K562 (cell line): ENCODE data around the gene LRRC3. TPM values are rescaled to one million over a fixed set of nuclear protein-coding genes. Genes with fewer than 3 reads are reported as not detected.

Source experiments
- ATAC-seq: fragments of 200-7000 bp; cut with Tn5 transposase; 3 replicates; pipeline ENCODE4 v1.9.1; 2020; ENCODE audit warnings: moderate library complexity
- BruUV-seq: library from RNA; stranded (reverse); fragments of 400-500 nt; replicated peaks from 2 replicates; lab custom pipeline; 2021; lab: Mats Ljungman, UMichigan
- CTCF ChIA-PET: fragments of 300-600 bp; formaldehyde crosslinking; extraction: SDS; loops from one replicate; lab custom pipeline; 2021; ENCODE audit warnings: low intra/inter-chr PET ratio; lab: Yijun Ruan, JAX
- POLR2A ChIA-PET: fragments of 300-600, 350-650 bp; sonication (Branson Sonifier 250); formaldehyde crosslinking; extraction: SDS; loops from one replicate; lab custom pipeline; 2021; ENCODE audit warnings: antibody characterized with exemption, inconsistent platforms; lab: Yijun Ruan, JAX
- DNase-seq, 4 experiments: peaks; one replicate each; pipeline versions ENCODE4 v3.0.0 to v3.0.0-alpha.2; 2011 to 2018; ENCODE audit warnings: low spot score in 3 of 4, mixed read lengths in 3 of 4; ENCODE audit errors: extremely low read depth in 1 of 4
- FAIRE-seq: peaks from 2 replicates; lab custom pipeline; 2011; peaks lifted over from hg19 to GRCh38; lab: Jason Lieb, UNC
- H2AFZ ChIP-seq: 2 replicates; pipeline ENCODE4 v1.6.0; 2011; ENCODE audit warnings: low read depth, low read length, control low read depth, inconsistent platforms
- H3K27ac ChIP-seq: fragments of 200-600 bp; 3 replicates; pipeline ENCODE4 v1.8.0; 2011; ENCODE audit warnings: low read depth, mild to moderate bottlenecking, control low read depth, inconsistent platforms, low read length, moderate library complexity, mixed read lengths; ENCODE audit errors: extremely low read depth
- H3K27me3 ChIP-seq, 2 experiments: fragments of 300-600 bp in 1 of 2; 2 replicates in 1 of 2; 3 replicates in 1 of 2; pipeline versions ENCODE4 v1.6.0 to v1.8.0; 2011; ENCODE audit warnings: inconsistent platforms in 2 of 2, low read length in 2 of 2, mild to moderate bottlenecking in 1 of 2, mixed read lengths in 1 of 2, moderate library complexity in 1 of 2; ENCODE audit not compliant: control insufficient read depth in 2 of 2, insufficient read depth in 2 of 2
- H3K36me3 ChIP-seq: fragments of 300-600 bp; 3 replicates; pipeline ENCODE4 v1.8.0; 2011; ENCODE audit warnings: mild to moderate bottlenecking, low read length, inconsistent platforms; ENCODE audit not compliant: control insufficient read depth, insufficient read depth
- H3K4me1 ChIP-seq, 2 experiments: fragments of 200-600 bp in 1 of 2; replicated peaks in 1 of 2; 2 replicates in 1 of 2; 3 replicates in 1 of 2; pipeline versions ENCODE4 v1.5.1 to v1.8.0; 2011; ENCODE audit warnings: inconsistent platforms in 2 of 2, low read length in 2 of 2, mild to moderate bottlenecking in 1 of 2, mixed read lengths in 1 of 2, moderate library complexity in 1 of 2; ENCODE audit not compliant: control insufficient read depth in 2 of 2, insufficient read depth in 2 of 2
- H3K4me2 ChIP-seq: 2 replicates; pipeline ENCODE4 v1.6.1; 2011; ENCODE audit warnings: low read length, control low read depth, inconsistent platforms, mixed read lengths; ENCODE audit not compliant: insufficient read depth
- H3K4me3 ChIP-seq: fragments of 200-600 bp; sonication (generic), shearing (Covaris generic); 2 replicates; pipeline ENCODE4 v1.5.1; 2016; ENCODE audit warnings: control low read depth, inconsistent platforms
- H3K79me2 ChIP-seq: fragments of 200-600 bp; 3 replicates; pipeline ENCODE4 v1.8.0; 2011; ENCODE audit warnings: low read length, inconsistent platforms; ENCODE audit not compliant: control insufficient read depth, insufficient read depth
- H3K9ac ChIP-seq, 2 experiments: 2 replicates each; pipeline versions ENCODE4 v1.6.0 to v1.6.1; 2011; ENCODE audit warnings: low read depth in 2 of 2, low read length in 2 of 2, control low read depth in 1 of 2, inconsistent platforms in 1 of 2, mild to moderate bottlenecking in 1 of 2, mixed read lengths in 1 of 2; ENCODE audit not compliant: insufficient read depth in 1 of 2
- H3K9me1 ChIP-seq: one replicate; pipeline ENCODE4 v1.6.0; 2011; ENCODE audit warnings: inconsistent platforms, mild to moderate bottlenecking, low read length, moderate library complexity; ENCODE audit not compliant: control insufficient read depth, insufficient read depth
- H3K9me3 ChIP-seq: replicated peaks from 2 replicates; pipeline ENCODE4 v1.5.1; 2011; ENCODE audit warnings: low read depth, low read length, inconsistent platforms; ENCODE audit not compliant: control insufficient read depth, insufficient read depth
- H4K20me1 ChIP-seq: replicated peaks from 2 replicates; pipeline ENCODE4 v1.6.1; 2011; ENCODE audit warnings: low read length, inconsistent platforms, mixed read lengths; ENCODE audit not compliant: control insufficient read depth, insufficient read depth
- FOXK1 ChIP-seq: sonication (generic); formaldehyde crosslinking; IDR thresholded peaks from 2 replicates; pipeline ENCODE4 v1.8.0; 2022; ENCODE audit warnings: missing genetic modification reagents, mild to moderate bottlenecking, borderline replicate concordance
- KDM5B ChIP-seq: fragments of 200-600 bp; sonication (generic); IDR thresholded peaks from 2 replicates; pipeline ENCODE4 v1.6.1; 2012; ENCODE audit warnings: low read depth, mild to moderate bottlenecking, moderate library complexity, low read length, control low read depth, inconsistent platforms; ENCODE audit not compliant: insufficient replicate concordance
- KLF13 ChIP-seq: fragments of 450-650 bp; IDR thresholded peaks from 2 replicates; pipeline ENCODE4 v1.6.1; 2016; ENCODE audit warnings: missing genetic modification characterization, low read depth, mild to moderate bottlenecking, missing compliant biosample characterization, moderate library complexity, borderline replicate concordance
- KLF16 ChIP-seq: IDR thresholded peaks from 2 replicates; pipeline ENCODE4 v1.6.1; 2016; ENCODE audit warnings: antibody characterized with exemption
- NFXL1 ChIP-seq: fragments of 450-650 bp; formaldehyde crosslinking; IDR thresholded peaks from 2 replicates; pipeline ENCODE4 v1.4.0; 2021; ENCODE audit warnings: mild to moderate bottlenecking
- NFYB ChIP-seq: IDR thresholded peaks from 2 replicates; pipeline ENCODE4 v1.6.1; 2011; ENCODE audit warnings: mild to moderate bottlenecking, moderate library complexity; ENCODE audit not compliant: insufficient read length; ENCODE audit errors: extremely low read depth
- NR3C1 ChIP-seq: sonication (generic); formaldehyde crosslinking; IDR thresholded peaks from 2 replicates; pipeline ENCODE4 v1.8.1; 2022; ENCODE audit warnings: missing genetic modification reagents
- PKNOX1 ChIP-seq: fragments of 450-650 bp; IDR thresholded peaks from 2 replicates; pipeline ENCODE4 v1.6.1; 2016
- RFX7 ChIP-seq: fragments of 250-450 bp; sonication (Bioruptor Pico); IDR thresholded peaks from 2 replicates; pipeline ENCODE4 v1.5.1; 2021; ENCODE audit warnings: mild to moderate bottlenecking
- SRSF9 ChIP-seq: fragments of 200-400 bp; formaldehyde crosslinking; IDR thresholded peaks from 2 replicates; pipeline ENCODE4 v1.6.1; 2017; ENCODE audit warnings: low read depth, low read length, borderline replicate concordance
- TEAD1 ChIP-seq, 2 experiments: fragments of 450-650 bp in 1 of 2; sonication (generic) in 1 of 2; formaldehyde crosslinking; IDR thresholded peaks; 2 replicates each; pipeline versions ENCODE4 v1.4.0 to v1.8.0; 2020 to 2022; ENCODE audit warnings: mild to moderate bottlenecking in 2 of 2, missing genetic modification reagents in 1 of 2
- ZBTB26 ChIP-seq: fragments of 450-650 bp; formaldehyde crosslinking; IDR thresholded peaks from 2 replicates; pipeline ENCODE4 v1.4.0; 2022; ENCODE audit warnings: missing genetic modification characterization
- ZEB2 ChIP-seq: fragments of 450-650 bp; IDR thresholded peaks from 2 replicates; pipeline ENCODE4 v1.6.1; 2016
- ZNF436 ChIP-seq: fragments of 250-450, 450-650 bp; sonication (Bioruptor Pico); formaldehyde crosslinking; IDR thresholded peaks from 2 replicates; pipeline ENCODE4 v1.7.0; 2020; ENCODE audit warnings: mild to moderate bottlenecking
- WGBS: fragments of 100-300 bp; shearing (Covaris generic); methylation state at CpG from one replicate; pipeline ENCODE4 v1.1.6; 2016; ENCODE audit warnings: low coverage, mixed read lengths; ENCODE audit not compliant: insufficient coverage; ENCODE audit errors: missing lambda C conversion rate; 5-methylcytosine and 5-hydroxymethylcytosine counted together
- in situ Hi-C: fragments of 300-500 bp; cut with MboI; formaldehyde crosslinking; loops from 4 replicates; pipeline ENCODE4 v1.15.0; 2018; ENCODE audit warnings: inconsistent platforms, mixed read lengths
- intact Hi-C: fragments of 100-400 bp; cut with micrococcal nuclease; formaldehyde crosslinking; loops from 2 replicates; pipeline ENCODE4 v1.14.2; 2022
- polyA plus RNA-seq, 8 experiments: library from polyadenylated mRNA; depleted of rRNA in 4 of 8; stranded (reverse) in 5 of 8; unstranded in 3 of 8; fragments of >200 nt; fragmentation: Nextera tagmentation in 2 of 8; fragmentation: Illumina TruSeq in 1 of 8; extraction: Ambion mirVana in 2 of 8; extraction: Trizol in 1 of 8; gene quantifications; 2 replicates each; pipeline versions ENCODE4 v1.2.1 to v1.2.3, GENCODE V29; 2011 to 2014; ENCODE audit warnings: inconsistent platforms in 1 of 8, missing spikeins in 1 of 8
- total RNA-seq, 7 experiments: library from RNA; depleted of rRNA in 6 of 7; stranded (reverse); fragments of >200 nt in 6 of 7; fragmentation: Illumina TruSeq in 2 of 7; extraction: Trizol in 2 of 7; gene quantifications; 2 replicates each; pipeline versions ENCODE4 v1.2.1 to v1.2.3, GENCODE V29; 2011 to 2021; ENCODE audit warnings: low replicate concordance in 1 of 7
- TF ChIP-seq, protein P1 (sequence below): fragments of 450-650 bp; conservative IDR thresholded peaks from 2 replicates; pipeline ENCODE4 v1.6.1; 2016; ENCODE audit warnings: missing genetic modification characterization, low read depth, mild to moderate bottlenecking, control low read depth, missing compliant biosample characterization

Gene LRRC3
- total and polyA plus RNA-seq, 9 of the 15 experiments (the other 6 are each of a cell fraction or from before 2014, with no cell fraction given): 0.04 TPM; not detected in 7

DNA sequence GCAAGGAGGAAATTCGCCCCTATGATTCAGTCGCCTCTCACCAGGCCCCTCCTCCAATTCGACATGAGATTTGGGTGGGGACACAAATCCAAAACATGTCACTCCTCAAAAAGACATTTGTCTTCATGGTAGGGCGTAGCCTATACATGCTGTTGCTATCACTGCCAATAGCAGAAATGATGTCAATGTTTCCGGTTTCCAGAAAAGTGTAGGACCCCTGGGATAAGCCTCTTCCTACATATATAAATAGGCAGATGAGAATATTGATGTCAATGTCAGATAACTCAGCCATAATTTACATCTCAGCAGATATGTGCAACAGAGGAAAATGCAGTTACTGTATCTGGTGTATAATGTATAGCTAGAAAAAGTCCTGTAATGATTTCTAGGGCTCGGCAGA is 16.7 kb downstream of the LRRC3 start:
- ChIA-PET POLR2A (no interaction called here), CTCF (no interaction called here)
- Histone ChIP-seq H2AFZ (no peak overlapping the region), H3K79me2 (no peaks in the 10 kb centered on the region), H4K20me1 (no peaks in the 10 kb centered on the region), H3K27ac (no peak overlapping the region), H3K4me3 (no peak overlapping the region), H3K9ac (no peak overlapping the region), H3K27me3 (peaks cover 23 to 29% of the 10 kb centered on the region in 2 experiments; a peak in 4 of 5 replicates), H3K4me2 (no peak overlapping the region), H3K36me3 (no peaks in the 10 kb centered on the region), H3K4me1 (peaks cover 0 to 4% of the 10 kb centered on the region in 2 experiments; a peak in 1 of 5 replicates), H3K9me3 (no peaks in the 10 kb centered on the region), H3K9me1 (no peaks in the 10 kb centered on the region)
- in situ Hi-C loops: no loop called here
- intact Hi-C loops: no loop called here
- ATAC-seq: no peak
- no peak for DNase-seq
- WGBS: 0% methylated on average over 6 of the region's 6 CpGs
- no TSS peak for BruUV-seq
- FAIRE-seq: no peak
- TF ChIP-seq NFXL1 (no peak), PKNOX1 (no peak), NFYB (no peak), FOXK1 (CRISPR knock-in tag) (no peak), SRSF9 (no peak), TEAD1 (CRISPR knock-in tag; IDR thresholded peaks at IDR 0.05) (no peak), ZBTB26 (CRISPR knock-in tag) (no peak), ZNF436 (CRISPR knock-in tag) (no peak), ZEB2 (no peak), KDM5B (no peak), KLF16 (no peak), RFX7 (CRISPR knock-in tag) (no peak), NR3C1 (no peak), KLF13 (no peak)
- TF ChIP-seq, protein P1, sequence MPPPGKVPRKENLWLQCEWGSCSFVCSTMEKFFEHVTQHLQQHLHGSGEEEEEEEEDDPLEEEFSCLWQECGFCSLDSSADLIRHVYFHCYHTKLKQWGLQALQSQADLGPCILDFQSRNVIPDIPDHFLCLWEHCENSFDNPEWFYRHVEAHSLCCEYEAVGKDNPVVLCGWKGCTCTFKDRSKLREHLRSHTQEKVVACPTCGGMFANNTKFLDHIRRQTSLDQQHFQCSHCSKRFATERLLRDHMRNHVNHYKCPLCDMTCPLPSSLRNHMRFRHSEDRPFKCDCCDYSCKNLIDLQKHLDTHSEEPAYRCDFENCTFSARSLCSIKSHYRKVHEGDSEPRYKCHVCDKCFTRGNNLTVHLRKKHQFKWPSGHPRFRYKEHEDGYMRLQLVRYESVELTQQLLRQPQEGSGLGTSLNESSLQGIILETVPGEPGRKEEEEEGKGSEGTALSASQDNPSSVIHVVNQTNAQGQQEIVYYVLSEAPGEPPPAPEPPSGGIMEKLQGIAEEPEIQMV (tag): no peak
